PC-9 (cell line): ENCODE data around the gene MAPKAP1. TPM values are rescaled to one million over a fixed set of nuclear protein-coding genes. Genes with fewer than 3 reads are reported as not detected.

Source experiments
- BruUV-seq: library from RNA; stranded (reverse); fragments of 400-500 nt; replicated peaks from 2 replicates; lab custom pipeline; 2021; lab: Mats Ljungman, UMichigan
- CTCF ChIA-PET: fragments of 300-600 bp; sonication (Branson Sonifier 250); formaldehyde crosslinking; loops from one replicate; lab custom pipeline; 2022; ENCODE audit warnings: antibody characterized with exemption; lab: Charles Lee
- POLR2A ChIA-PET: fragments of 300-600 bp; sonication (Branson Sonifier 250); formaldehyde crosslinking; loops from one replicate; lab custom pipeline; 2022; ENCODE audit warnings: antibody characterized with exemption; ENCODE audit not compliant: unreplicated experiment; lab: Charles Lee
- DNase-seq, 2 experiments: peaks; one replicate each; pipeline versions ENCODE4 v3.0.0 to v3.0.0-alpha.2; 2015 to 2022; ENCODE audit warnings: mixed read lengths in 1 of 2
- H2AFZ ChIP-seq: fragments of 200-600 bp; sonication (generic); 2 replicates; pipeline ENCODE4 v1.8.1; 2017; ENCODE audit warnings: antibody characterized with exemption
- H3F3A ChIP-seq: fragments of 200-600 bp; sonication (generic); 2 replicates; pipeline ENCODE4 v1.8.1; 2017; ENCODE audit warnings: antibody characterized with exemption, mild to moderate bottlenecking, low read depth; ENCODE audit not compliant: insufficient read depth
- H3K27ac ChIP-seq: fragments of 200-600 bp; sonication (generic); 2 replicates; pipeline ENCODE4 v1.6.1; 2016; ENCODE audit warnings: mixed run types
- H3K27me3 ChIP-seq: fragments of 200-600 bp; sonication (generic); 2 replicates; pipeline ENCODE4 v1.6.1; 2016; ENCODE audit warnings: low read depth, mixed run types; ENCODE audit not compliant: insufficient read depth
- H3K36me3 ChIP-seq: fragments of 200-600 bp; sonication (generic); 2 replicates; pipeline ENCODE4 v1.6.1; 2016; ENCODE audit warnings: low read depth, mixed run types
- H3K4me1 ChIP-seq: fragments of 200-600 bp; sonication (generic); replicated peaks from 2 replicates; pipeline ENCODE4 v1.6.1; 2016; ENCODE audit warnings: mixed run types; ENCODE audit not compliant: insufficient read depth
- H3K4me2 ChIP-seq: fragments of 200-600 bp; sonication (generic); 2 replicates; pipeline ENCODE4 v1.6.1; 2017; ENCODE audit warnings: mixed run types
- H3K4me3 ChIP-seq: fragments of 200-600 bp; sonication (generic); 2 replicates; pipeline ENCODE4 v1.6.1; 2016; ENCODE audit warnings: mixed run types
- H3K79me2 ChIP-seq: fragments of 200-600 bp; sonication (generic); 2 replicates; pipeline ENCODE4 v1.6.1; 2017; ENCODE audit warnings: low read depth, mixed run types
- H3K9me2 ChIP-seq: fragments of 200-600 bp; sonication (generic); 2 replicates; pipeline ENCODE4 v1.8.1; 2017; ENCODE audit warnings: mild to moderate bottlenecking; ENCODE audit not compliant: insufficient read depth
- H3K9me3 ChIP-seq: fragments of 200-600 bp; sonication (generic); 2 replicates; pipeline ENCODE4 v1.8.1; 2016; ENCODE audit warnings: low read depth; ENCODE audit not compliant: insufficient read depth
- H4K20me1 ChIP-seq: fragments of 200-600 bp; sonication (generic); 2 replicates; pipeline ENCODE4 v1.8.1; 2017; ENCODE audit not compliant: insufficient read depth
- EZH2 ChIP-seq: fragments of 200-600 bp; sonication (generic); IDR thresholded peaks from 2 replicates; pipeline ENCODE4 v1.8.0; 2017; ENCODE audit warnings: antibody characterized with exemption, low read depth
- intact Hi-C: fragments of 100-400 bp; cut with micrococcal nuclease; formaldehyde crosslinking; loops from one replicate; pipeline ENCODE4 v1.10.0; 2022; ENCODE audit not compliant: unreplicated experiment
- total RNA-seq: library from RNA; stranded (reverse); gene quantifications from 2 replicates; pipeline ENCODE4 v1.2.3, GENCODE V29; 2021
- TF ChIP-seq, protein P1 (sequence below): fragments of 200-600 bp; sonication (generic); conservative IDR thresholded peaks from 2 replicates; pipeline ENCODE4 v1.6.1; 2017; ENCODE audit warnings: mixed run types, antibody characterized with exemption, mild to moderate bottlenecking, moderate library complexity

The MAPKAP1 gene
- total RNA-seq, 1 experiment from 2014 or later = 115 TPM

DNA sequence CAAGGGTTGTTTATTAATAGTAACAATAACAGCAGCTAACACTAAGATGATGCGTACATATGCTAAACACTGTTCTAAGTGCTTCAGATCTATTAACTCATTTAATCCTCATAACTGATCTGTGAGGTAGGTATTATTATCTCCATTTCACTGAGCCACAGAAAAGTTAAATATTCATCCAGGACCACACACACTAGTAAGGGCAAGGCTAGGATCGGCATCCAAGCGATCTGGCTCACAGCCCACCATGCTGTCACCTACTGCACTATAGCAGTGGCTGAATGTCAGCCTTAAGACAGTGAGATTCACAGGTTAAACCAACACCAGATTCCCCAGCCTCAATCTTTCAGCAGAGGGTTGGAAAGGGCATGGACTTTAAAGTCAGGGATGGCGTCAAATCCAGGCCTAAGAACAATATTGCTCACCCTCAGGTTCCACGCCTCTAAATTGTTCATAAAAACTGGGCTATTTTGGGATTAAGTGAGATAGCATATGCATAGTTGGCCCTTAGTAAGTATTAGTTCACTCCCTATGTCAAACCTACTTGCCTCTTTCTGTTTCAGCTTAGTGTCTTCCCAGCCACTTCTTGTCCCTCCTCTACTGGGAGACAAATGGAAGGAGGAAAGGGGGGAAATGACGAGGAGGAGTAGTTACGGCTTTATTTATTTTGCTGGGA, 150.8 kb downstream of the MAPKAP1 start:
- no peak for DNase-seq
- Histone ChIP-seq H3K27ac (no peak overlapping the region), H3K9me3 (no peaks in the 10 kb centered on the region), H3K4me2 (no peak overlapping the region), H3K4me3 (no peak overlapping the region), H4K20me1 (no peaks in the 10 kb centered on the region), H3K9me2 (no peaks in the 10 kb centered on the region), H2AFZ (no peak overlapping the region), H3K4me1 (no peaks in the 10 kb centered on the region), H3K79me2 (no peaks in the 10 kb centered on the region), H3K27me3 (no peaks in the 10 kb centered on the region), H3F3A (no peaks in the 10 kb centered on the region), H3K36me3 (no peaks in the 10 kb centered on the region)
- TF ChIP-seq EZH2 = no peak
- TF ChIP-seq, protein P1, sequence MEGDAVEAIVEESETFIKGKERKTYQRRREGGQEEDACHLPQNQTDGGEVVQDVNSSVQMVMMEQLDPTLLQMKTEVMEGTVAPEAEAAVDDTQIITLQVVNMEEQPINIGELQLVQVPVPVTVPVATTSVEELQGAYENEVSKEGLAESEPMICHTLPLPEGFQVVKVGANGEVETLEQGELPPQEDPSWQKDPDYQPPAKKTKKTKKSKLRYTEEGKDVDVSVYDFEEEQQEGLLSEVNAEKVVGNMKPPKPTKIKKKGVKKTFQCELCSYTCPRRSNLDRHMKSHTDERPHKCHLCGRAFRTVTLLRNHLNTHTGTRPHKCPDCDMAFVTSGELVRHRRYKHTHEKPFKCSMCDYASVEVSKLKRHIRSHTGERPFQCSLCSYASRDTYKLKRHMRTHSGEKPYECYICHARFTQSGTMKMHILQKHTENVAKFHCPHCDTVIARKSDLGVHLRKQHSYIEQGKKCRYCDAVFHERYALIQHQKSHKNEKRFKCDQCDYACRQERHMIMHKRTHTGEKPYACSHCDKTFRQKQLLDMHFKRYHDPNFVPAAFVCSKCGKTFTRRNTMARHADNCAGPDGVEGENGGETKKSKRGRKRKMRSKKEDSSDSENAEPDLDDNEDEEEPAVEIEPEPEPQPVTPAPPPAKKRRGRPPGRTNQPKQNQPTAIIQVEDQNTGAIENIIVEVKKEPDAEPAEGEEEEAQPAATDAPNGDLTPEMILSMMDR = no peak
- intact Hi-C loops = loop anchor here (5.0 kb wide), 1 partner anchor 841 kb away; no protein-coding TSS in a partner anchor
- ChIA-PET CTCF (no interaction called here), POLR2A (no interaction called here)
- no TSS peak for BruUV-seq

DNA sequence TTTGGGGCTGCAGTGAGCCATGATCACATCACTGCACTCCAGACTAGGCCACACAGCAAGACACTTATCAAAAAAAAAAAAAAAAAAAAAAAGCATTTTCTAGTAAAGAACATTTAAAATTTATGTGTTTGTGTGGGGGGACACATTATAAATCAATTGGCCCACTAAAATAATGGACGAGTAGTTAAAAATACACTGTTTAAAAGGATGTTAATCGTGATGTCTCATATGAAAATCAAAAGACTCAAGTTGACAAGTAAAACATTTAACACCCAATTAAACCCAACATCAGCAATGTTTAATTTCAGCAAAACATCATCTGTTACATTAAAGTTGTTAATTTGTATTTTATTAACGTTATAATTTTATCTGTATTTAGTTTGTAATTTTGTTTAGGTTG, 152.3 kb downstream of the MAPKAP1 start:
- TF ChIP-seq, protein P1 = no peak
- TF ChIP-seq EZH2 = no peak
- intact Hi-C loops = loop anchor here (5.0 kb wide), 1 partner anchor 843 kb away; no protein-coding TSS in a partner anchor
- Histone ChIP-seq H3K27me3 (no peaks in the 10 kb centered on the region), H3K36me3 (no peaks in the 10 kb centered on the region), H4K20me1 (no peaks in the 10 kb centered on the region), H3F3A (no peaks in the 10 kb centered on the region), H2AFZ (no peak overlapping the region), H3K79me2 (no peaks in the 10 kb centered on the region), H3K9me3 (no peaks in the 10 kb centered on the region), H3K27ac (no peak overlapping the region), H3K4me2 (no peak overlapping the region), H3K4me1 (0 out of 2 replicates have a peak, but pooled peaks cover 10% of the 10 kb centered on the region), H3K9me2 (no peaks in the 10 kb centered on the region), H3K4me3 (no peak overlapping the region)
- POLR2A ChIA-PET = no interaction called here
- CTCF ChIA-PET = no interaction called here
- no peak for DNase-seq
- no TSS peak for BruUV-seq

DNA sequence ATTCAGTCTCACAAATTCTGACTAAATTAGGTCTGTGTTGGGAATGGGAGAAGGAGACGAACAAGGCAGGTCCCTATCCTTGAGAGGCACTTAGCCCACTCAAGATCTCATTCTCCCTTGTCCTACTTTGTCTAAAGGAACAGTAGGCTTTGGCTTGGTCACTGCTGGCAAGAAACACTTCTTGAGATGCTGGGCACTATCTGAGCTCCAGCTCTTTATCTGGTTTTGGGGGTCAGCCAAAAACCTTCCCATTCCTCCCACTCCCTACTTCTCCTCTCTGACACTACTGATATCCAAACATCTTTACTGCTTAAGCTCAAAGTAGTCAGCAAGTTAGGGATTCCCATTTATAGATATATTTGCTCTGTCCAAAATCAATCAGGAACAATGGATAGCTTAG, 155.2 kb downstream of the MAPKAP1 start:
- ChIA-PET POLR2A (no interaction called here), CTCF (interaction anchor here (0.9 kb wide), 1 partner anchor 111 kb away, joined by 3 read pairs; no protein-coding TSS in a partner anchor)
- DNase-seq = no peak
- intact Hi-C loops = no loop called here
- Histone ChIP-seq H3K79me2 (no peaks in the 10 kb centered on the region), H3K27me3 (no peaks in the 10 kb centered on the region), H3K4me1 (0 out of 2 replicates have a peak, but pooled peaks cover 10% of the 10 kb centered on the region), H3K4me3 (no peak overlapping the region), H4K20me1 (no peaks in the 10 kb centered on the region), H3K9me3 (no peaks in the 10 kb centered on the region), H3K9me2 (no peaks in the 10 kb centered on the region), H3F3A (no peaks in the 10 kb centered on the region), H3K4me2 (no peak overlapping the region), H3K27ac (no peak overlapping the region), H3K36me3 (no peaks in the 10 kb centered on the region), H2AFZ (no peak overlapping the region)
- no TSS peak for BruUV-seq
- TF ChIP-seq EZH2 = no peak
- TF ChIP-seq, protein P1 = no peak
